ENCODE measurements around the gene TUBB2A. TPM values are rescaled to one million over a fixed set of nuclear protein-coding genes. Genes with fewer than 3 reads are reported as not detected.
"Not testable (repeated sequence)": the region's sequence is repeated elsewhere in the genome, so short reads cannot be mapped to it uniquely, and the experiment has no call there.

Gene TUBB2A
- total RNA-seq, 4 donors from 2014 or later, result 37.5 to 100 (median 68.0) TPM

DNA sequence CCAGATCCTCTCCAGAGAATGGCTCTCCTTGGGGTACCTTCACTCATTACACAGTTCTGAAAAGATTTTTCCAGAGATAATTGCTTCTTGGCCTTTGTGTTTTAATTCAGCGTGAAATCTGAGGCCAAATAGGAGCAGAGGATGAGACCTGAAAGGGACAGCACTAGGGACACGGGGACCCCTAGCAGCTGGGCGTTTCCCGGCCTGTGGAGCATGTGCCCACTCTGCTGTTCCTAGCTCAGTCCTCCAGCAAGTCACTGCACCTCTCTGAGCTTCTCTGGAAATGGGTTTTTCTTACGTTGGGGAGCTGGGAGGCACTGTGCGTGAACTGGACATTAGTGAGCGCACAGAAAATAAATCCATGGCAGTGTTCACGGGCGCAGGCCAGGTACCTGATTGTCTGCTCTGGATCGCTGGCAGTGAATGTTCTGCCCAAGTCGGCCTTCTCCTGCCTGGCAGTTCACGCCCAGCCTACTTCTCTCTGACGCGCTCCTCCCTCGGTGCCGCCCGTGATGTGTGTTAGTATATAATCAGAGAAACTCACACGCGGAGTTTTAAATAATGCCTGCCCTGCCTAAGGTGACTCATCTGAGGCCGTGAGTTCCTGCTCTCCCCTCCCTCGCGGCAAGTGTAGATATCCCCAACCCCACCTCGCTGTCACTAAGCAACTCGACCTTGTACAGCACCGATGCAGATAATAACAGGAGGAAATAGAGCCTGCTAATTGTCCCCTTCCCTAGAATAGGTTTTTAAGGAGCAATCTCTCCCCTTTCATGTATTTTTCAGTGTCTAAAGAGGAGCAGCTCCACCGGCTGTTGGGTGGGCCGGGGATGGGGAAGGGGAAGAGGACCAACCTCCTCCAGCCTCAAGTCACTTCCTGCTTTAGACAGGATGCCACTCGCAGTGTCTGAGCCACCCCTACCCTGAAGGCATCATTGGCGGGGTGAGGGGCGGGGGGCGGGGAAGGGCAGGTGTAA lies 2.7 kb upstream of the TUBB2A start:
- TF ChIP-seq, protein P1, sequence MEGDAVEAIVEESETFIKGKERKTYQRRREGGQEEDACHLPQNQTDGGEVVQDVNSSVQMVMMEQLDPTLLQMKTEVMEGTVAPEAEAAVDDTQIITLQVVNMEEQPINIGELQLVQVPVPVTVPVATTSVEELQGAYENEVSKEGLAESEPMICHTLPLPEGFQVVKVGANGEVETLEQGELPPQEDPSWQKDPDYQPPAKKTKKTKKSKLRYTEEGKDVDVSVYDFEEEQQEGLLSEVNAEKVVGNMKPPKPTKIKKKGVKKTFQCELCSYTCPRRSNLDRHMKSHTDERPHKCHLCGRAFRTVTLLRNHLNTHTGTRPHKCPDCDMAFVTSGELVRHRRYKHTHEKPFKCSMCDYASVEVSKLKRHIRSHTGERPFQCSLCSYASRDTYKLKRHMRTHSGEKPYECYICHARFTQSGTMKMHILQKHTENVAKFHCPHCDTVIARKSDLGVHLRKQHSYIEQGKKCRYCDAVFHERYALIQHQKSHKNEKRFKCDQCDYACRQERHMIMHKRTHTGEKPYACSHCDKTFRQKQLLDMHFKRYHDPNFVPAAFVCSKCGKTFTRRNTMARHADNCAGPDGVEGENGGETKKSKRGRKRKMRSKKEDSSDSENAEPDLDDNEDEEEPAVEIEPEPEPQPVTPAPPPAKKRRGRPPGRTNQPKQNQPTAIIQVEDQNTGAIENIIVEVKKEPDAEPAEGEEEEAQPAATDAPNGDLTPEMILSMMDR (IDR thresholded peaks at IDR 0.05), result no peak
- TF ChIP-seq POLR2A (IDR thresholded peaks at IDR 0.05), result no peak
- no peak for TF ChIP-seq EP300 (IDR thresholded peaks at IDR 0.05)
- Histone ChIP-seq H3K27me3 (no peaks in the 10 kb centered on the region), H3K4me1 (peaks cover 0 to 49% (median 0%) of the 10 kb centered on the region in 4 donors), H3K27ac (peak overlapping the region in 3 of 4 donors; percentile 45 to 100 (median 64)), H3K36me3 (peaks cover 0 to 6% (median 0%) of the 10 kb centered on the region in 3 donors), H3K9me3 (no peaks in the 10 kb centered on the region), H3K4me3 (no peak overlapping the region)
- 76% methylated on average over 31 of the region's 31 CpGs for WGBS, 2 donors
- peak in 1 of 2 donors; percentile 30 for DNase-seq (ENCODE audit: low spot score in 2 of 2)

DNA sequence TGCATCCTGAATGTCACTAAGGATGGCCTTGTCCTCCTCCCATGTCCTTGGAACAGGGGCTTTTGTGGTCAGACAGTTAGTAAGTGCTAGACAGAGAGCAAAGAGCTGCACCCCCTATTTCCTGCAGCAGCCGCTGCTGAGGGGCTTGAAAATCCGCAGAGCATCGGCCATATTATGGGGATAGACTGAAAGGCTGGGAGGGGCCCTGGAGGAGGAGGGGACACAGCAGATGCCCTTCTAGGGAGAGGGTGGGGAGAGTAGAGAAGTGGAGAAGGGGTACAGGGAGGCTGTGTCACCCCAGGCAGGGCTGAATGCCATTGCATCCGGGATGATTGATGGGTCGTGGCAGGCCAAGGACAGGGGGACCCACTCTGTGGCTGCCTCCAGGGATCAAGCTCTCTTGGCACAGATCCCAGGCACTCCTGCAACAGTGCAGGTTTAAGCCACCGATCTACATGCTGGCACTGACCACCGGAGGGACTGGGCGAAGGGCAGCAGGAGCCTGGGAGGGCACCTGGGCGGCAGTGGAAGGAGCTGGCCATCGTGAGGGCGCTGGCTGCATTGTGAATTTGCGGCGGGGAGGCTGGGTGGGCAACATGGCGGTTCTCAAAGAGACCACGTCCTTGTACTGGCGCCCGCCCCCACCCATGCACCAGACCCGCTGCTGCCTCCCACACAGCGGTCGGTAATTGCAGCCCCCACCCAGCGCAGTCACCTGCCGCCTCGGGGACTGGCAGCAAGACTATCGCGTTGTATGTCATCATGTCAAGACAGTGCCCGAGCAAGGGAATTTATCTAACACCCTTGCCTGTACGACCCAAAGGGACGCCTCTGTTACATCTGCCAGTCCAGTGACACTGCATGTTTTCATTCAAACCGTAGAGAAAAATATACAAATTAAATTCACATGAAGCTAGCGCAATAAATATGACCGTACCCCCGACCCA lies 887 bp downstream of the TUBB2A start:
- peaks cover 0 to 35% (median 0%) of the 10 kb centered on the region in 4 donors for H3K4me1 ChIP-seq
- not testable (repeated sequence) for H3K9me3 ChIP-seq; H3K27me3 ChIP-seq; DNase-seq (ENCODE audit: low spot score in 2 of 2)
- 7% methylated on average over 17 to 24 of the region's 32 CpGs for WGBS, 2 donors
- peak overlapping the region; percentile 73 to 98 (median 86) for H3K4me3 ChIP-seq
- H3K36me3 ChIP-seq, result peaks cover 0 to 28% (median 0%) of the 10 kb centered on the region in 3 donors
- peak overlapping the region; percentile 97 to 100 (median 100) for H3K27ac ChIP-seq

DNA sequence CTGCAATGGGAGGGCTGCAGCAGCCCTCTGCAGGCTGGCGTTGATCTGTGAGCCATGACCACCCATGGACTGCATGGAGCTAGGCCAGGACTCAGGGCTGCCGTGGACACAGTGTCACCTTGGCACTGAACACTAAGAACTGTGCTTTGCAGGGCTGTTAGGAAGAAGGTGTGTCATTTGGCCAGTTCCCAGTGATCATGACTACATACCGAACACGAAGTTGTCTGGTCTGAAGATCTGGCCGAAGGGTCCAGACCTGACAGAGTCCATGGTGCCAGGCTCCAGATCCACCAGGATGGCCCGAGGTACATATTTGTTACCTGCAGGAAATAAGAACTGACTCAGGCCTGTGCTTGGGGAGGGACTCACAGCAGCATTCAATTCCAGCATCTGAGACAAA lies 1.9 kb downstream of the TUBB2A start:
- H3K36me3 ChIP-seq, result peaks cover 0 to 30% (median 0%) of the 10 kb centered on the region in 3 donors
- H3K9me3 ChIP-seq; DNase-seq (ENCODE audit: low spot score in 2 of 2); H3K27me3 ChIP-seq; H3K4me3 ChIP-seq: not testable (repeated sequence)
- peak overlapping the region in 2 of 4 donors; percentile 5 to 61 for H3K27ac ChIP-seq
- peaks cover 0 to 32% (median 0%) of the 10 kb centered on the region in 4 donors for H3K4me1 ChIP-seq
- WGBS, 2 donors, result 78 to 85% methylated on average over 6 of the region's 6 CpGs

DNA sequence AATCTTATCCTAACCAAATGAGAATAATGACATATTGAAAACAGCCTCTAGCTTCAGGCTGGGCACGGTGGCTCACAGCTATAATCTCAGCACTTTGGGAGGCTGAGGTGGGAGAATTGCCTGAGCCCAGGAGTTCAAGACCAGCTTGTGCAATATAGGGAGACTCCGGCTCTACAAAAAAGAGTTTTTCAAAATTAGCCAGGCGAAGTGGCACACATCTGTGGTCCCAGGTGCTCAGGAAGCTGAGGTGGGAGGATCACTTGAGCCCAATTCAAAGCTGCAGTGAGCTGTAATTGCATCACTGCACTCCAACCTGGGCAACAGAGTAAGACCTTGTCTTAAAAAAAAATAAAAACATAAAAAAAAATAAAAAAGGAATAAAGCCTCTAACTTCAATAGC lies 4.7 kb downstream of the TUBB2A start:
- DNase-seq (ENCODE audit: low spot score in 2 of 2), result no peak
- H3K27ac ChIP-seq, result no peak overlapping the region
- H3K36me3 ChIP-seq, result peaks cover 0 to 57% (median 0%) of the 10 kb centered on the region in 3 donors
- peaks cover 0 to 12% (median 0%) of the 10 kb centered on the region in 4 donors for H3K4me1 ChIP-seq
- TF ChIP-seq, protein P1 (IDR thresholded peaks at IDR 0.05), result no peak
- 89 to 94% methylated on average over 3 of the region's 3 CpGs for WGBS, 2 donors
- H3K27me3 ChIP-seq, result no peaks in the 10 kb centered on the region
- no peaks in the 10 kb centered on the region for H3K9me3 ChIP-seq
- H3K4me3 ChIP-seq, result no peak overlapping the region

DNA sequence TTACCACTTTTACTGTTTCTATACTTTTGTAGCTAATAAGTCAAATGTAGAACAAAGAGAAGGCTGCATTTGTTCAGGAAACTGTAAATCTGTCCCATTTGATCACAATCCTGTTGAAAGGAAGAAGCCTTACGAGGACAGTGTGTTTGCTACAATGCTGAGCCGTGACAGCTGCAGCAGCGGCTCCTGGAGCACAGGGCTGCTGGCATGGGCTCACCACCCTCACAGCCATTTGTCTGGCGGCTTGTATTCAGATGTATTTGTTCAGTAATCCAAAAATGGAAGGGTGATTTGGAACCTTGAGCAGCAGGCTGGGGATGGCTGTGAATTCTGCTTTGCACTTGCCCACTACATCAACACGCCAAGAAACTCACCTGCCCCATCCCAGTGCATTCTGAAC lies 5.7 kb downstream of the TUBB2A start:
- H3K4me1 ChIP-seq, result peaks cover 0 to 12% (median 0%) of the 10 kb centered on the region in 4 donors
- H3K9me3 ChIP-seq, result no peaks in the 10 kb centered on the region
- WGBS, 2 donors, result 82 to 86% methylated on average over 5 of the region's 5 CpGs
- peaks cover 0 to 66% (median 0%) of the 10 kb centered on the region in 3 donors for H3K36me3 ChIP-seq
- DNase-seq (ENCODE audit: low spot score in 2 of 2), result no peak
- H3K4me3 ChIP-seq, result no peak overlapping the region
- TF ChIP-seq EP300 (IDR thresholded peaks at IDR 0.05) (no peak), POLR2A (IDR thresholded peaks at IDR 0.05) (no peak)
- TF ChIP-seq, protein P1 (IDR thresholded peaks at IDR 0.05), result no peak
- no peak overlapping the region for H3K27ac ChIP-seq
- no peaks in the 10 kb centered on the region for H3K27me3 ChIP-seq

All from tibial nerve (tissue), 4 donors.